Measurements from ENCODE around the gene RBM42. TPM values are rescaled to one million over a fixed set of nuclear protein-coding genes. Genes with fewer than 3 reads are reported as not detected.

RBM42 gene
- total and polyA plus RNA-seq, 9 of the 15 experiments (the other 6 are each of a cell fraction or from before 2014, with no cell fraction given) = 5.7 to 149 (median 32.4) TPM

- TF ChIP-seq ZNF609 (CRISPR knock-in tag; IDR thresholded peaks at IDR 0.05; ENCODE audit: borderline replicate concordance) (0 out of 2 replicates have a peak, but pooled peaks have one; percentile 9), SMC3 (conservative IDR thresholded peaks at IDR 0.05; ENCODE audit: insufficient read depth, low read depth, low read length) (no peak), ZC3H8 (IDR thresholded peaks at IDR 0.05) (no peak), PTBP1 (IDR thresholded peaks at IDR 0.05; ENCODE audit: low read depth, low read length) (no peak), THRB (CRISPR knock-in tag; conservative IDR thresholded peaks at IDR 0.05) (no peak), CBX1 (IDR thresholded peaks at IDR 0.05; ENCODE audit: low read depth) (no peak), NR0B1 (IDR thresholded peaks at IDR 0.05; ENCODE audit: partially characterized antibody) (no peak), RB1 (IDR thresholded peaks at IDR 0.05; ENCODE audit: low read depth) (peak; percentile 28; the same call in 1 of the 2 replicates), CBX2 (IDR thresholded peaks at IDR 0.05; ENCODE audit: insufficient read depth, low read length, poor library complexity, severe bottlenecking) (no peak), XRCC4 (IDR thresholded peaks at IDR 0.05; ENCODE audit: extremely low read depth, insufficient read depth, insufficient read length) (no peak), ZBTB8A (IDR thresholded peaks at IDR 0.05; ENCODE audit: partially characterized antibody) (no peak), ELF1 (tag; IDR thresholded peaks at IDR 0.05) (no peak)
Observed at GRCh38 chr19:35644206-35644986, 15.6 kb downstream of the RBM42 start (continued).

Data from K562 (cell line).